NCI-H524 (cell line): ENCODE data around the gene MFNG.

Experiments used
- DNase-seq, 2 experiments: peaks; one replicate each; lab custom pipeline; 2025; lab: John Stamatoyannopoulos, UW

The MFNG gene

DNA sequence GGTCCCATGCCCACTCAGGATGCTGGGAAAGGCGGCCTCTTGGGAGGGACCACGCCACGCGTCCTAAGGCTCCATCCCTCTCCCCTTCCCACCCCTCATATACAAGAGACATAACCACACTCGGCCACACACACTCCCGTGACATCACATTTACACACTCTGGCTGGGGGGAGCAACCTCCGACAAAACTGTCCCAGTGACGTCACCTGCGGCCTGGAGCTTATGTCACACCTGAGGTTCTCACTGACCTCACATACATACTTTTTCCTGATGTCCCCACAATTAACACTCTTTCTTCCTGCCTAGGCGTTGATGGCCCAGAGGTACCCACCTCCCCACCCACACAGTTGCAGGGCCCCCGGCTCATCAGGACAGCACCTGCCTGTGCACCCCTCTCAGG is 60.8 kb downstream of the MFNG start:
- no peak for DNase-seq

DNA sequence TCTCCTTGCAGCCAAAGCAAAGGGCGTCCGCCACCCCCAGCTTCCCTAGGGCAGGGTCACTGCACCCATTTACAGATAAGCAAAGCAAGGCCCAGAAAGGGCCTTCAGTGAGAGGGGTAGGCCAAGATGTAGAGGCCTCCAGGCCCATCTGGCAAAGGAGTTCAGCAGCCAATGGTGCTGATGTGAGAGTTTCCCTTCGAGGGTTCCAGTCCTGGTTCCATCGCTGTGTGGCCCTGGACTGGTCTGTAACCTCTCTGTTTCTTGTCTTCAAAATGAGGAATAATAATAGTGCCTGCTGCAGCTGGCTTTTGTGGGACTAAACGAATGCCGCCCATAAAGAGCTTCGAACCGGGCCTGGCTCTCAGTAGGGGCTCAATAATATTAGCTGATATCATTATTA is 62.9 kb downstream of the MFNG start:
- no peak for DNase-seq

DNA sequence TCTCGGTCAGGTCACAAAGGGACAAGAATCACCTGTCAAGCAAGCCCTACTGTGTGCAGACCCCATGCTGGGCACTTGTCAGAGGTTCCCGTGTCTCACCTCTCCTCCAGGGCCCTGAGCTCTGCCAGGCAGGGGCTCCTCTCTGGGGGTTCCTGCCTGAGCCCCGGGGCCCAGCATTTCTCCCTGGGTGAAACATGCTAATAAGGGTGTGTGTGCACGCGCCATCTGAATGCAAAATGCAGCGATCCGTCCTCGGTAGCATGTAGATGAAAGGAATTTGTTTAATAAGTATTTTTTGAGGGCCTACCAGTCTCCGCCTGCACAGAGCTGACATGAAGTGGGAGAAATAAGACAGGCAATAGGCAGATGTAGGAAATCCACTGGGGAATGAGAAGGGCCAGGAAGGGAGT is 64.7 kb downstream of the MFNG start:
- no peak for DNase-seq

DNA sequence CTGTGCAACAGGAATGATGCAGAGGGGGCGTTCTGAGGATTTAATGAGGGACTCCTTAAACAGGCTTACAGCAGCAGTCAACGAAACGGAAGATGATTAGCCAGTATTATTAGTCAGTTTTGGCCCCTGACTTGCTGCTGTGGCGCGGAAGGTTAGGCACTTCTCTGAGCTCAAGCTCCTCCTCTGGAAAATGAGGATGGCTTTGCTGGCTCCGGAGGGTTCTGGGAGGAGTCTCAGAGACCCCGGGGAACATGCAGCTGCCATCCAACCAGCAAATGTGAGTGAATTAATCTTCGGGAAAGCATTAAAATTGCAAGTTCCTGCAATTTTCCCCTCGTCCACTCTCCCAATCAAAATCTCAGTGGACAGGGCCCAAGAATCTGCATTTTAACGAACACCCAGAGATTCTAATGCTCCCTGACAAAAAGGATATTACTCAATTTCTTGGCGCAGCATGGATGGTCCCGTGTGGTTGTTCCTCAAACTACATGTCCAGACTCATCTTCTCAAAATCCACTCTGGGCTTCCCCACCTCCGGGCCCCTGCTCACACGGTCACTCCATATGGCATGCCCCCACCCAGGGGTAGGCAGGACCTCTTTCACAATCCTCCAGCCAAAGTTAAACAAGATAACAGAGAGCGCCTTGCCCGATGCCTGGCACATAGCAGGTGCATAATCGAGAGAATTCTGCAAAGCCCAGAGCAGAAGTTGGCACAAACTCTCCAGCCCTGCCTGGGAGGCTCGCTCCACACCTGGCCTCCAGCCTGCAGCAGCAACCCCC is 65.3 kb downstream of the MFNG start:
- DNase-seq, result no peak

DNA sequence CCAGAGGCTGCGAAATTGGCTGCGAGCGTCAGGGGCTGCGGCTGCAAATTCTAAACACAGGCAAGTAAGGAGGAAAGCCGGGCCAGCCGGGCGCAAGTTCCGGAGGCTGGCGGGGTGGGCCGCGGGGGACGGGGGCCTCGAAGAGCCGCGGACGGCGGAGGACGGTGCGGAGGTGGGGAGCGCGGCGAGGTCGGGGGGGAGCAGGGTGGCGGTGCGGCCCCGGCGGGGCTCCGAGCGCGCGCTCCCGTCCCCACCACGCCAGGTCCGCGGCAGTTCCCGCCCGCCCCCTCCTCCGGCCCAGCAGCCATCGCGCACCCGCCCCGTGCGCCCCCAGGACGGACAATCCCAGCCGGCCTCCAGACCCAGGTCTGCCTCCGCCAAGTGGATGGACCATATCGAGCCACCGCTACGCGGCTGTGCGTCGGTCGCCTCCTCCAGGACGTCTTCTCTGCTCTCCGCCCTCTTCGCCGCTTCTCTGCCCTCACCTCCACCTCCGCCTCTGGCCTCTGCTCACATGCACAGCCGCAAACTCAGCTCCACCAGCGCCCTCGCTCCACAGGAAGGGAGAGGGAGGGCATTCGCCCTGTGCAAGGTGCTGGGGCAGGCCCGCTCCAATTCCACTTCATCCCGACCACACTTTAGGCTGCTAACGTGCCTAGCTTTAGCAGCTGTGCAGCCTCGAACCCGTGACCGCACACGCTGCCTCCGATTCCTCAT is 66.1 kb downstream of the MFNG start:
- DNase-seq, result peak; percentile 27 to 53

DNA sequence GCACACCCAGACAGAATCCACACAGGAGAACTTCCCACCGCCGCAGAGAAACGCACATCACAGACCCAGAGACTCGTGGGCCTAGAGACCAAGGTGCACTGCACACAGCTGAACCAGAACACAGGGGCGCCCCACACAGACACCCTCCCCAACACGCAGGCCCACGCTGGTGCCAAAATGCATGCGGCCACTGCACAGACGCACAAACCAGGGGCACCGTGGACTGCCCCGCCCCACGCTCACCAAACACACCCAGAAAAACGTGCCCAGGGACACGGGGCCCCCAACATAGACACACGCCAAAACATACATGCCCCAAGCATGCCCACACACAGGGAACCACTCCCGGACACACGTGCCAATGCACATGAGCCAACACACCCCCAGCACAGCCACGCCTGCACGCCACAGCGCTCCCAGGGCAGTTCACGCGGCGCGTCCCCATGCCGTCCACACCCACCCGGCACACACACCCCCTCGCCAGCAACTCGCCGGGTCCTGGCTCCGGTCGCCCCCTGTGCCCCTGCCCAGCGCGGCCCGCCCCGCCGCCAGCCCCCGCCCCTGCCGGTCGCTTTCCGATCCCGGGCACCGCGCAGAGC is 66.7 kb downstream of the MFNG start:
- peak in 1 of 2 experiments; percentile 38 for DNase-seq
